Astrocyte (in vitro differentiated cells and primary cell): ENCODE measurements around the gene CSF1R.

Experiments used
- CTCF ChIP-seq: IDR thresholded peaks from 2 replicates; pipeline ENCODE4 v1.5.1; 2011; ENCODE audit warnings: low read depth, mild to moderate bottlenecking, inconsistent platforms, low read length, moderate library complexity; ENCODE audit not compliant: insufficient read depth
- EZH2 ChIP-seq: IDR thresholded peaks from 2 replicates; pipeline ENCODE4 v1.6.1; 2012; ENCODE audit warnings: mild to moderate bottlenecking, low read length, inconsistent platforms; ENCODE audit not compliant: insufficient read depth

GRCh38 chr5:150130493-150130922 lies 44.2 kb upstream of the CSF1R start:
- TF ChIP-seq CTCF (no peak), EZH2 (no peak)
